Omental fat pad (tissue), 4 donors: ENCODE data around the gene TPX2. TPM values are rescaled to one million over a fixed set of nuclear protein-coding genes. Genes with fewer than 3 reads are reported as not detected.

Source experiments
- ATAC-seq: fragments of 150-250 bp; one replicate; pipeline ENCODE4 v1.9.1; 2016; ENCODE audit warnings: mild to moderate bottlenecking, moderate library complexity; ENCODE audit not compliant: low FRiP score
- DNase-seq: peaks from one replicate; pipeline ENCODE4 v3.0.0-alpha.2; 2019; ENCODE audit warnings: low spot score
- CTCF ChIP-seq, 3 donors: fragments of 450-650 bp; IDR thresholded peaks; one replicate each; pipeline ENCODE4 v1.5.1; 2016 to 2017; ENCODE audit warnings: antibody characterized with exemption in 3 of 3, mild to moderate bottlenecking in 3 of 3, moderate library complexity in 2 of 3
- total RNA-seq, 4 donors: library from RNA; depleted of rRNA; stranded (reverse); fragments of >200 nt; gene quantifications; one replicate each; pipeline ENCODE4 v1.1.0, GENCODE V29; 2016

TPX2 gene
- total RNA-seq, 4 donors from 2014 or later: 0.82 to 4.8 (median 0.97) TPM

GRCh38 chr20:31719644-31720485, 19.2 kb upstream of the TPX2 start:
- DNase-seq (no peak), ATAC-seq (no peak)
- TF ChIP-seq CTCF (IDR thresholded peaks at IDR 0.05): no peak

GRCh38 chr20:31720486-31721407, 18.3 kb upstream of the TPX2 start:
- TF ChIP-seq CTCF (IDR thresholded peaks at IDR 0.05): no peak
- DNase-seq (no peak), ATAC-seq (no peak)

GRCh38 chr20:31721408-31722256, 17.5 kb upstream of the TPX2 start:
- DNase-seq: no peak
- no peak for TF ChIP-seq CTCF (IDR thresholded peaks at IDR 0.05)
- ATAC-seq: no peak

GRCh38 chr20:31722257-31723068, 16.6 kb upstream of the TPX2 start, which contains the start of gene BCL2L1:
TSS of gene BCL2L1 (minus strand) at chr20:31722868. CDS start at chr20:31722218, 650 bp downstream.
- TF ChIP-seq CTCF (IDR thresholded peaks at IDR 0.05): peak in 2 of 3 donors; percentile 69 to 71
- peak; percentile 73 for ATAC-seq
- no peak for DNase-seq

GRCh38 chr20:31723069-31723318, 16.1 kb upstream of the TPX2 start:
- TF ChIP-seq CTCF (IDR thresholded peaks at IDR 0.05): no peak
- no peak for ATAC-seq
- DNase-seq: no peak
